B cell (primary cell): ENCODE measurements around the gene SLC6A16.

Experiments used
- CTCF ChIP-seq: fragments of 200-600 bp; IDR thresholded peaks from one replicate; pipeline ENCODE4 v1.8.0; 2022; ENCODE audit warnings: antibody characterized with exemption, mild to moderate bottlenecking
- EZH2 ChIP-seq: IDR thresholded peaks from 2 replicates; pipeline ENCODE4 v1.6.1; 2012; ENCODE audit warnings: borderline replicate concordance, low read depth, mild to moderate bottlenecking, moderate library complexity, low read length; ENCODE audit not compliant: insufficient read depth, poor library complexity, severe bottlenecking

- TF ChIP-seq EZH2 (no peak), CTCF (no peak)
Observed at GRCh38 chr19:49290517-49290916, 34.5 kb downstream of the SLC6A16 start.
